Activated T-helper 2 cell treated with anti-CD3 and anti-CD28 coated beads, Interferon-gamma antibody, Interleukin-2, Interleukin-4, amounts not matched to agents 10 μg/mL and 5 μg/mL and 100 μg/mL, durations not matched to agents 14 hours and 24 hours and 36 hours (primary cell): ENCODE data around the gene PPBP. TPM values are rescaled to one million over a fixed set of nuclear protein-coding genes. Genes with fewer than 3 reads are reported as not detected.

Experiments
- DNase-seq: peaks from one replicate; pipeline ENCODE4 v3.0.0; 2021; ENCODE audit warnings: low spot score
- H3K27ac Mint-ChIP-seq: one replicate; pipeline ENCODE4 v1.8.0; 2021; ENCODE audit warnings: mixed read lengths
- H3K27me3 Mint-ChIP-seq: one replicate; pipeline ENCODE4 v1.8.0; 2021; ENCODE audit warnings: low read depth, mixed read lengths
- H3K36me3 Mint-ChIP-seq: one replicate; pipeline ENCODE4 v1.8.0; 2021; ENCODE audit warnings: low read depth, mixed read lengths
- H3K4me1 Mint-ChIP-seq: one replicate; pipeline ENCODE4 v1.8.0; 2021; ENCODE audit warnings: low read depth, mixed read lengths
- H3K4me3 Mint-ChIP-seq: one replicate; pipeline ENCODE4 v1.8.0; 2021; ENCODE audit warnings: low read depth, mild to moderate bottlenecking, moderate library complexity, mixed read lengths
- H3K9me3 Mint-ChIP-seq: one replicate; pipeline ENCODE4 v1.8.0; 2021; ENCODE audit warnings: mixed read lengths
- intact Hi-C: fragments of 100-400 bp; cut with micrococcal nuclease; formaldehyde crosslinking; loops from one replicate; pipeline ENCODE4 v1.15.1; 2023
- total RNA-seq: library from RNA; stranded (reverse); gene quantifications from 2 replicates; pipeline ENCODE4 v1.2.3, GENCODE V29; 2022

Gene PPBP
- total RNA-seq, 1 donor from 2014 or later, result not detected

DNA sequence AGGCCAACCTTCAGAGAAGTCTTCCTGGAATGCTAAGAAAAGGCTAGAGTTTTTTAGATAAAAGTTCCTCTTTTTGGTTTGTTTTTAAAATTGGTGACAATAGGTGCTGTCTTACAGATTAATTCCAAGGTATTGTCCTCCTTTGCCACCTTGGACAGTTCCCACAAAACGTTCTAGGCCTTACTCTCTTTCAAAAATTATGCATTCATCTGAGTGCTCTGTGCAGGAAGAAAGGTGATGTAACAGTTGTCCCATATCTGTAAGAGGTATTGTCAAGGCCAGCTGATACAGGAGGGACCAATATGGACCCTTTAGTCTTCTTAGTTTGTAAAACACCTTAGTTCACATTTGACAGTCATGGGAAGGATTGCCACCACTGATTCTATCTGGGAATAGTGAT lies 26.3 kb upstream of the PPBP start:
- Mint-ChIP-seq H3K4me1 (peaks cover 24% of the 10 kb centered on the region), H3K27ac (no peak overlapping the region), H3K9me3 (no peaks in the 10 kb centered on the region), H3K27me3 (no peaks in the 10 kb centered on the region), H3K36me3 (no peaks in the 10 kb centered on the region), H3K4me3 (no peak overlapping the region)
- no peak for DNase-seq
- intact Hi-C loops, result loop anchor here (10.0 kb wide), 1 partner anchor 350 kb away; no protein-coding TSS in a partner anchor

DNA sequence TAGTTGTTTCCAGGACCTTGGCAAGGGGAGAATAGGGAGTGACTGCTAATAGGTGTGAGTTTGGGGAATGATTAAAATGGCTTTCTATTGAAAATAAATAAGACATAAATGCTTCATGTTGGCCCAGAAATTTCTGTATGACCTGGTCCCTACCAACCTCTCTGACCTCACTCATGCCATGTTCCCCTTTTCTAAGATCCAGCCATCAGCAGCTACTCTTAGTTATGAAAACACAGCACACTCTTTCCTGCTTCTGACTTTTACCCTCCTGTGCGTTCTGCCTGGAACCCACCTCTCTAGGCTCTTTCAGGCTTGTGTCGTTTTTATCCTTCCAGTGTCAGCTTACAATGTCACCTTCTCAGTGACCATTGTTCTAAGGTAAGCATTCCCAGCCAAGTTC lies 25.3 kb upstream of the PPBP start:
- H3K36me3 Mint-ChIP-seq, result no peaks in the 10 kb centered on the region
- H3K27me3 Mint-ChIP-seq, result no peaks in the 10 kb centered on the region
- no peaks in the 10 kb centered on the region for H3K9me3 Mint-ChIP-seq
- H3K27ac Mint-ChIP-seq, result no peak overlapping the region
- intact Hi-C loops, result loop anchor here (10.0 kb wide), 1 partner anchor 348 kb away; no protein-coding TSS in a partner anchor
- DNase-seq, result no peak
- peaks cover 20% of the 10 kb centered on the region for H3K4me1 Mint-ChIP-seq
- H3K4me3 Mint-ChIP-seq, result no peak overlapping the region

DNA sequence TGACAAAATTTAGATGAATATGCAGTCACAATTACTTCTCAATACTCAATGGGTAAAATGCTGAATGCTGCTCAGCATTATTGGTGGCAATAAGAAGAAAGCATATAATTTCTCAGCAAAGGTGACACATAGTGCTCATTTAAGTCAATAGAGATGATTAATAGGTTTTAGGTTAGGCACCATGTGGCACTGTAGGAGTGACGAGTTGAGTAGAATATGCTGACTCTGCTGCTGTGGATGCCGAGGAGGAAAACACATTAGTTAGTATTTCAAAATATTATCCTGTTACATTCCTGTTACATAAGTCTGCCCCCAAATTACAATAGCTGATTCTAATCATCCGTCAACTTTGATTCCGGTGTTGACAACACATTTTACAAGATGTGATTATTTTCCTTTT lies 24.1 kb upstream of the PPBP start:
- H3K27me3 Mint-ChIP-seq, result no peaks in the 10 kb centered on the region
- intact Hi-C loops, result loop anchor here (10.0 kb wide), 1 partner anchor 347 kb away; no protein-coding TSS in a partner anchor
- H3K27ac Mint-ChIP-seq, result no peak overlapping the region
- no peaks in the 10 kb centered on the region for H3K36me3 Mint-ChIP-seq
- H3K4me3 Mint-ChIP-seq, result no peak overlapping the region
- H3K9me3 Mint-ChIP-seq, result no peaks in the 10 kb centered on the region
- H3K4me1 Mint-ChIP-seq, result peaks cover 20% of the 10 kb centered on the region
- DNase-seq, result no peak

DNA sequence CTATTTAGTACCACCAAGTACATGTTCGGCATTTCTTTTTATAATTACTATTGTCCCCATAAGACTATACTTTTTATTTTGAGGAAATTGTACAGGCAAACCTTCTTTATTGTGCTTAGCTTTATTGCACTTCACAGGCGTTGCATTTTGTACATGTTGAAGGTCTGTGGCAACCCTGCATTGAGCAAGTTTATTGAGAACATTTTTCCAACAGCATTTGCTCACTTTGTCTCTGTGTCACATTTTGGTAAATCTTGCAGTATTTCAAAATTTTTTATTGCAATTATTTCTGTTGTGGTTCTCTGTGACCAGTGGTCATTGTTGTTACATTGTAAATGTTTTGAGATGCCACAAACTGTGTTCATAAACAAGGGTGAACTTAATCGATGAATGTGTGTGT lies 21.3 kb upstream of the PPBP start:
- H3K9me3 Mint-ChIP-seq, result no peaks in the 10 kb centered on the region
- no peak overlapping the region for H3K4me3 Mint-ChIP-seq
- no peaks in the 10 kb centered on the region for H3K36me3 Mint-ChIP-seq
- H3K4me1 Mint-ChIP-seq, result no peaks in the 10 kb centered on the region
- intact Hi-C loops, result no loop called here
- DNase-seq, result no peak
- H3K27me3 Mint-ChIP-seq, result no peaks in the 10 kb centered on the region
- no peak overlapping the region for H3K27ac Mint-ChIP-seq

DNA sequence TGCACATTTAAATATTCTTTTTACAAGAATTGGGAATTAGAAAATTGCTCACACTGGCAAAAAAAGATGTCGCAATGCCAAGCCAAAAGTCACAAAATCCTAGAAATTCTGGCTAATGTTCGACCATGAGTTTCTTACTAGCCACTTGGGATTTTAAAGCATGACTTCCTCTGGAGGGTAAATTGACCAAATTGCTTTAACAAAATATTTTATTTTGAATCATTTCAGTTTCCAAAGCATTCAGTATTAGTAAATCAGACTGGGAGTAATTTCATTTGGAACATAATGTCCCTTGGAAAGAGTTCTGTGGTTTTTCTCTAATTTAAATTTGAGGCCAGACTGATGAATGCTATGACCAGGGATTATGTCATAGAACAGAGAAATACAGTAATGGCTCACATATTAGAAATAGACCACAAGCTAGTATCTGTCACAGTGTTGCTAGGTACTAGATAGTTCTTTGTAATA lies 18.1 kb upstream of the PPBP start:
- H3K9me3 Mint-ChIP-seq, result no peaks in the 10 kb centered on the region
- H3K27ac Mint-ChIP-seq, result no peak overlapping the region
- no peak overlapping the region for H3K4me3 Mint-ChIP-seq
- H3K4me1 Mint-ChIP-seq, result no peaks in the 10 kb centered on the region
- intact Hi-C loops, result no loop called here
- no peak for DNase-seq
- no peaks in the 10 kb centered on the region for H3K27me3 Mint-ChIP-seq
- no peaks in the 10 kb centered on the region for H3K36me3 Mint-ChIP-seq

DNA sequence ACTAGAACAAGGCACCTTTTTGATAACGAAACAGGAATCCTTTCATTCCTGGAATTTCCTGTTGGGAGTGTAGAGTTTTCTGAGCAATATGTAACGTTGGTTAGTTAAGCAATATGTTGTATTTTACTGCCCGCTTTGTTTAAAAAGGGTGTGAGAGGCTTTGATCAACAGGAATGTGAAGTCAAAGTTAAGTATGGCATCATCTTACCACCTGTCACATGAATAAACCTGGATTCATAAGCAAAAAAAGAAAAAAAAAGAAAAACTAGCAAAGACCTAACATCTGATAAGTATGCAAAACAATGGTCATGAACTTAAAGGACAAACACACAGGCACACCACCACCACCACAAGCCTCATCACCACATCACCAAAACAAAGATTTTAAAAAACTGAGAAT lies 17.5 kb upstream of the PPBP start:
- H3K4me1 Mint-ChIP-seq, result no peaks in the 10 kb centered on the region
- intact Hi-C loops, result no loop called here
- no peaks in the 10 kb centered on the region for H3K27me3 Mint-ChIP-seq
- no peaks in the 10 kb centered on the region for H3K36me3 Mint-ChIP-seq
- no peak overlapping the region for H3K4me3 Mint-ChIP-seq
- H3K27ac Mint-ChIP-seq, result no peak overlapping the region
- no peaks in the 10 kb centered on the region for H3K9me3 Mint-ChIP-seq
- no peak for DNase-seq

DNA sequence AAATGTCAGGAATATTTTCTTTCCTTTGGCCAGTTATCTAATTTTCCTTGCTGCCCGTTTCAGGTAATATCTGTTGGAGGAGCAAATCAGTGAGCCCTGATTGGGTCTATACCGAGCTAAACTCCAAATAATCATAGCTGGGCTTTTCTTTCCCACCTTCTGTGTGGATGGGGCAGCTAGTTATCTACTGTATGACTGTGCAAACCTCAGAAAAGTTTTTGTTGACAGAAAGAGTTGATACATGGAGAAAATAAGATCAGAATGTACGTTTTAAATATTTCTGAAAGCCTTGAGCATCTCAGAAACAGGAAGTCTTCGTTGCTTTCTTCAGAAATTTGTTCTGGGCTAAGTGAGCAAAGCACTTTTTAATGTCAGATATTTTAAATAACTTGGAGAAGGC lies 16.7 kb upstream of the PPBP start:
- intact Hi-C loops, result no loop called here
- no peaks in the 10 kb centered on the region for H3K36me3 Mint-ChIP-seq
- no peaks in the 10 kb centered on the region for H3K27me3 Mint-ChIP-seq
- DNase-seq, result no peak
- H3K9me3 Mint-ChIP-seq, result no peaks in the 10 kb centered on the region
- no peaks in the 10 kb centered on the region for H3K4me1 Mint-ChIP-seq
- no peak overlapping the region for H3K27ac Mint-ChIP-seq
- H3K4me3 Mint-ChIP-seq, result no peak overlapping the region

DNA sequence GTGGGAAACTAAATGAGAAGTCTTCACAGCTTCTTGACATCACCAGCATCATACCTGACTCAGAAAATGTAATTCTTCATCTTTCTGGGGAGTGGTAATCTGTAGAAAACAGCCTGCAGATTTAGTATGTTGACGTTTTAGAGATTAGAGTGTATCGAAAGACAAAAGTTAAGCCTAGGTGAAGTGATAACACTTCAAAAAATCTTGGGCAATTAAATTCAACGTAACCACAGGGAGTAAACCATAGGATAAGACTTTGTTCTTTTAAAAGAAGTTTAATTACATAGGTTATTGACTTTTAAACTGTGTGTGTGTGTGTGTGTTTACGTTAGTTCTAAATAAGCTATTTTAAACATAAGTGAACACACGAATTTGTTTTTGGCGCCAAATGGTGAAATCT lies 12.3 kb upstream of the PPBP start:
- peaks cover 22% of the 10 kb centered on the region for H3K27me3 Mint-ChIP-seq
- no peaks in the 10 kb centered on the region for H3K9me3 Mint-ChIP-seq
- H3K36me3 Mint-ChIP-seq, result no peaks in the 10 kb centered on the region
- intact Hi-C loops, result no loop called here
- no peak overlapping the region for H3K4me3 Mint-ChIP-seq
- H3K27ac Mint-ChIP-seq, result no peak overlapping the region
- no peaks in the 10 kb centered on the region for H3K4me1 Mint-ChIP-seq
- no peak for DNase-seq

DNA sequence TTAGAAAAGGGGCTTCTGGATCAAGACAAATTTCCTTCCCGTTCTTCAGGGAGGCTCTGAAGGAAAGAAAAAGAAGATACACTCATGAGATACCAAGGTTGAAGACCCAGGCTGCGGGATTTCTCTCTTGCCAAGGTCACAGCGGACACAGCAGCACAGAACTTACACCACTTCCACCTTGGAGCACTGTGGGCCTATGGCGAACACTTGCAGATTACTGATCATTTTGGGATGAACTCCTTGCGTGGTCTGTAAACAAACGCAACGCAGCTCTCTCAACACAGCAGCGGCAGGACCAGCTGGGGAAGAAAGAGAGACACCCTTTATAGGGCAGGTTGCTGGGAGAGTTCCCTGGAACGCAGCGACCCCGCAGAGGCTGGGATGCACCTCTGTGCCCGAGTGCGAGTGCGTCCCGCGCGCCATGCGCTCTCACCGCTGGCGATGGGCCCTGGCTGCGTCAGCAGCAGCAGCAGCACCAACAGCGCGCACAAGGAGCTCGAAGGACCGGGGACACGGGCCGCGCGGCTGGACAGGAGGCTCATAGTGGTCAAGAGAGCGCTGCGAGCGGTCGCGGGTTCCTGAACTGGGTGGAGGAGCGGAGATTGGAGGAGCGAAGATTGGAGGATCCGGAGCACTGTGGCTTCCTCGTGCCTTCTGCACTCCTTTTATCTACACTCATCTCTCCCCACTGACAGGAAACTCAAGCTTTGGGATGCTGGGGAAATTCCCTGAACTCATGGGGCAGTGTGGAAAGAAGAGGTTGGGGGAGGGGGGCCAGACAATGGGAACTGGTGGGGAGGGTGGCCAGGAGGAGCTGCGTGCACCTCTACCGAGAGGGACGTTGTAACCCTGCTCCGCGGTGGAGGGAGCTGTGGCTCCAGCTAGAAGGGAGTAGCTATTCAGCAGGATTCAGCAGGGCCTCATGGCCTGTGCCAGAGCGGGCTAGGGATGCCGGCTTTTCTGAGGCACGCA lies 10.3 kb upstream of the PPBP start, which contains the start of gene CXCL5:
CXCL5 (minus strand) TSS at position 638 of the 972 bp plus-strand sequence; CDS start at position 542, 96 bp downstream.
- no peak within 1 kb of the TSS for H3K4me3 Mint-ChIP-seq
- H3K27me3 Mint-ChIP-seq, result peaks cover 27% of the 10 kb centered on the region

DNA sequence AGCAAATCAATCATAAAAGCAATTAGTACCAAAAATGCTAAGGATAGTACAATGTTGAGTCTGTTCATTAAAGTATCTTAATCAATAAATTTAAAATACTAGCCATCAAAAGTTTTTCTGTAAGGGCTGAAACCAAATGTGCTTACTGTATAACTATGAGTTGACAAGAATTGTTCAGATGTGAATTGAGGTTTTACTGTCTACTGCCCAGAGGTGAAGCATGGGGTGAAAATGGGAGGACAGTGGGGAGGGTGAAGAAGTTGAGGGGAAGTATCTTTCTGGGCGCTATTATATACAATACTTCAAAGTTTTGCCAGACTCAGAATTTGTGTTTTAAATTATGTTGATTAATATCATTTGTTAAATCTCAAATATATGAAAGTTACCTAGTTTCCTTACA lies 4.1 kb upstream of the PPBP start:
- Mint-ChIP-seq H3K36me3 (no peaks in the 10 kb centered on the region), H3K27ac (no peak overlapping the region), H3K4me1 (no peaks in the 10 kb centered on the region), H3K27me3 (peaks cover 6% of the 10 kb centered on the region), H3K4me3 (no peak overlapping the region), H3K9me3 (no peaks in the 10 kb centered on the region)
- DNase-seq, result no peak
- intact Hi-C loops, result no loop called here

More for the DNA sequence above, 10.3 kb upstream of the PPBP start, which contains the start of gene CXCL5:
- no peaks in the 10 kb centered on the region for H3K9me3 Mint-ChIP-seq
- intact Hi-C loops, result no loop called here
- no peaks in the 10 kb centered on the region for H3K4me1 Mint-ChIP-seq
- DNase-seq, result no peak
- H3K27ac Mint-ChIP-seq, result no peak within 1 kb of the TSS
- no peaks in the 10 kb centered on the region for H3K36me3 Mint-ChIP-seq

DNA sequence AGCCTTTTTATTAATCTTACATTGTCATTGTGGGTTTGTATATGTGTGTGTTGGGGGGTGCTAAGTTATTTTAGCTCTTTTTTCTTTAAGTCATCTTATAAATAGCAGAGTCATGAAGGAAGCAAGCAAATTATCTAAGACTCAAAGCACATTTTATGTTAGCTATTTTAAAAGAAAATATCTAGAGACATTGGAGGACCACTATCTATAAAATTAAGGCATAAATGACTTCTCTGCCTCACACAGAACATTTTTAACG lies 3.7 kb upstream of the PPBP start:
- Mint-ChIP-seq H3K27me3 (peaks cover 5% of the 10 kb centered on the region), H3K4me3 (no peak overlapping the region), H3K27ac (no peak overlapping the region), H3K36me3 (no peaks in the 10 kb centered on the region), H3K9me3 (no peaks in the 10 kb centered on the region), H3K4me1 (no peaks in the 10 kb centered on the region)
- intact Hi-C loops, result no loop called here
- no peak for DNase-seq

DNA sequence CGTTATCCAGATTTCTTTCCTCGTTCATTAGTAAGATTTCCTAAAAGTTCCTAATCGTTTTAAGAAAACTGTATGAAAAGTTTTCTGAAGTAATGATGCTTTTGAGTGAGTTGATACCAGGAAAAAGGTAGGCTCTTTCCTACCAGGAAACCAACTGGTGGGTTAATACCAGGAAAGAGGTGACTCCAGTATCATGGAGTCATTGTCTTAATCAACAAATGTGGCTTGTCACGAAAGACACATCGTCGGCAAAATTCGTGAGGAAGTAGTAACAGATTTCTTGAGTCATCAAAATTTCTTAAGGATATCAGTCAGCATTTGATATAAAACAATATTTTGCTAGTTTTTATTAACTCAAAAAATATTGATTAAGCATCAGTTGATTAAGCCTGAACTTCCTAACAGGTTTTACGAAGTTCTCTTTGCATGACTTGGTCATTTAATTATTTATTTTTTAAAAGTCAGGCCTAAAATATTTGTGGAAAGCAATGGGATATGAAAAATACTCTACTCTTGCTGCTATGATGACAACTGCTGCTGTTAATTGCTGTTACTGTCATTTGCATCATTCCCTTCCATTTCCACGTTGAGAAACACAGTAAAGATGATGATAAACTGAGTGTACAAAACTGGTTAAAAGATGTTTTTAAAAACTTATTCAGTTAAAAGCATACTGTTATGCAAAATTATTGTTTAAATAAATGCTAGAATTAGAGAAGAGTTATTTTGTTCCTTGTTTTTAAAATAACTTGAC lies 3.2 kb upstream of the PPBP start:
- Mint-ChIP-seq H3K4me3 (no peak overlapping the region), H3K27me3 (peaks cover 5% of the 10 kb centered on the region), H3K9me3 (no peaks in the 10 kb centered on the region), H3K36me3 (no peaks in the 10 kb centered on the region), H3K4me1 (no peaks in the 10 kb centered on the region), H3K27ac (no peak overlapping the region)
- intact Hi-C loops, result no loop called here
- DNase-seq, result no peak

DNA sequence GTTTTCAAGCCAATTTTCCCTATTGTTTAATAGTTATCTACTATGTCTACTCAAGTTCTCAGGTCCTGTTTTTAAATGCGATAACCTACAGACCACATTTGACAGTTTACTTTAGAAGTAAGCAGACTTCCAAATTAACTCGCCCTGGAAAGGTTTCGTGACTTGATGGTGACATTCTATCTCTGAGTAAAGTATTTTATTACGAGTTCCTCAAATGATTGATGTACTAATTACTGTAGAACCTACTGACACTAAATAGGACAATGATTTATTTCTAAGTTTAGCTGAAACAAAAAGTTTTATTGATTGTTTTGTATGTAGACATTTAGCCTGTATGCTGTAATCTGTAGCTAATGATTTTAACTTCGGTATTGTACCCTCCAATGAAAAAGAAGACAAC lies 1.9 kb upstream of the PPBP start:
- H3K9me3 Mint-ChIP-seq, result no peaks in the 10 kb centered on the region
- no peak for DNase-seq

More for the DNA sequence above, 1.9 kb upstream of the PPBP start:
- Mint-ChIP-seq H3K27ac (no peak overlapping the region), H3K4me3 (no peak overlapping the region), H3K36me3 (no peaks in the 10 kb centered on the region), H3K27me3 (peaks cover 2% of the 10 kb centered on the region), H3K4me1 (no peaks in the 10 kb centered on the region)
- intact Hi-C loops, result no loop called here
